HG02571 (cell line): Measurements from ENCODE around the gene CAMK1D.

Experiments used
- ATAC-seq: cut with Tn5 transposase; IDR thresholded peaks from one replicate; pipeline ENCODE4 v1.9.1; 2021; ENCODE audit warnings: mild to moderate bottlenecking, moderate library complexity; ENCODE audit not compliant: unreplicated experiment

The CAMK1D gene

DNA sequence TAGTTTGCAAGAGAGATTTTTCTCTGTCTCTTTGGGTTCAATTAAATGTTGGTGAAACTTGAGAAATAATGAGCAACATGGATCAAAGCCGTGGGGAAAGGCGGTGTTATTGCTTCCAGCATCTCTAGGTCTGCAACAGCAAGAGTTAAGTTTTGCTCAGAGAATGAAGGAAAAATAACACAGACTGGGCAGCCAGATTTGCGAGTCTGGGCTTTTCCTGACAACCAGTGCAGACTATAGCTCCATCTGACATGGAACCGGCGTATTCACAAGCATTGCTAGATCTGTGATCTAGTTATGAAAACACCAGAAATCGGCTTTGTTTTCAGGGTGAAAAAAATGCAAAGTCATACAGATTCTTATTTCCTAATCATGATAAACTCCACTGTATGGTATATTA is 110.4 kb downstream of the CAMK1D start:
- ATAC-seq: no peak

DNA sequence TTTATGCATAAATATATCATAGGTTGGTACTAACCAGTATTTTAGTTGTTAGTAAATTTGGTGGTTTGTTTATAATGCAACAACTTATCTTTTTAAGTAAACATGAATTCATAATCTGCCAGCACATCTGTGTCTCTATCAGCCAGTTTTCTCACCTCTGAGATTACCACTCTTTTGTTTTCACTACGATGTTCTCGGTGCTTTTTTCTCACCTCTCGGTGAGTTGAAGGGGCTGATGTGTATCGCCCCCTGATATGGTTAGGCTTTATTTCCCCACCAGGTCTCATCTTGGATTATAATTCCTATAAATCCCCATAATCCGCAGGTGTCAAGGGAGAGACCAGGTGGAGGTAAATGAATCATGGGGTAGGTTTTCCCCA is 114.1 kb downstream of the CAMK1D start:
- ATAC-seq: no peak

DNA sequence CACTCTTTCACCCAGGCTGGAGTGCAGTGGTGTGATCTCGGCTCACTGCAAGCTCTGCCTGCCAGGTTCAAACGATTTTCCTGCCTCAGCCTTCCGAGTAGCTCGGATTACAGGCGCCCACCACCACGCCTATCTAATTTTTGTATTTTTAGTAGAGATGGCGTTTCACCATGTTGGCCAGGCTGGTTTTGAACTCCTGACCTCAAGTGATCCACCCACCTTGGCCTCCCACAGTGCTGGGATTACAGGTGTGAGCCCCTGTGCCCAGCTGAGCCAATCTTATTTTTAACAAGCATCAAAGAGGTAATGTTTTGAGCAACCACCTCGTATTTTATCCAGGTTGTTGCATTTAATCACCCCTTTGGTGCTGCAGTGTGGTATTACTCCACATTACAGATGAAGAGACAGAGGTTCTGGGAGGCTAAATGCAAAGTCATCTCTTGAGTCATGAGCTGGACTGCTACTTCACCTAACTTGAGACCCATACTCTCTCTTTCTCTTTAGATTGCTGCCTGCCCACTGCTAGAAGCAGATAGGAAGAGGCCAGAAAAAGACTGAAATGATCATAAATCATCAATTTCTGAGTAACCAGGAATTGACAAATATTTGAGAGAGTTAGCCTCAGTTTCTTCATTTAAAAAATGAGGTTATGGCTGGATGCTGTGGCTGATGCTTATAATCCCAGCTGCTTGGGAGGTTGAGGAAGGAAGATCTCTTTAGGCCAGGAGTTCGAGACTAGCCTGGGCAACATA is 116.2 kb downstream of the CAMK1D start:
- no peak for ATAC-seq

DNA sequence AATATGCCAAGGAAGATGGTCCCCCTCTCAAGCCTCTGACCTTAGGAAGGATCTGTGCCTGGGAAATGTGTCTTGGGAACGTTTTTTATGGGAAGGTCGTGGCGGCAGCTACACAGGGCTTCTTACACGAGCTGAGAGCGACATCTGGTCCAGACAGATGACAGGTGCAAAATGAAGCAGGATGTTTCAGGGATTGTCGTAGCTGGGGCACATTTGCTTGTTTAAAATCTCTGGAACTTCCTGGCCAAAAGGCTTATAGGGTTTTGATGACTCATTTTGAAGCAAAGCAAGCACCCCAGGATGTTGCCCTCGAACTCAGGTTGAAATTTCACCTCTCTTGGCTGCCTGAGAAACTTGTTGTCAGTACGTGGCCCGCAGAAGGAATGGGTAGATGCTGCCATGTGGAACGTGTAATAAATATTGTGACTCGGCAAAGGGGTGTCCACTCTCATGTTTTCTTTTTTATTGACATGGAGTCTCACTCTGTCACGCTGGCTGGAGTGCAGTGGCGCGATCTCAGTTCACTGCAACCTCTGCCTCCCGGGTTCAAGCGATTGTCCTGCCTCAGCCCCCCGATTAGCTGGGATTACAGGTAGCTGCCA is 117.5 kb downstream of the CAMK1D start:
- no peak for ATAC-seq

DNA sequence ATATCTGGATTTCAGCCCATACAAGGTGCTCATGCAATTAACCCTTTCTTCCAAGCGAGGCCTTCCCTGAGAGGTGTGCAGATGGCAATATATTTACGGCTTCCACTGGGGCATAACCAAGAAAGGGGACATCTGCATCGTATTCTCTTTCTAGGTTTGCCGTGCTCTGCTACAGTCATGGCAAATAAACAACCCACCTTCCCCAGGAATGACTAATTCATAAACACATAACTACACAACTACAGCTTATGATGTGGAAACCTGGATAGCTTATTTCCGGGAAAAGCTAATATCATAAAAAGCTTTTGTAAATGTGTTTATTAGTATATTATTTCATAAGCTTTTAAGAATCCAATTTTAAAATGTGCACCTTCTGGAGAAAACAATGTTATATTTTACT is 120.0 kb downstream of the CAMK1D start:
- no peak for ATAC-seq

DNA sequence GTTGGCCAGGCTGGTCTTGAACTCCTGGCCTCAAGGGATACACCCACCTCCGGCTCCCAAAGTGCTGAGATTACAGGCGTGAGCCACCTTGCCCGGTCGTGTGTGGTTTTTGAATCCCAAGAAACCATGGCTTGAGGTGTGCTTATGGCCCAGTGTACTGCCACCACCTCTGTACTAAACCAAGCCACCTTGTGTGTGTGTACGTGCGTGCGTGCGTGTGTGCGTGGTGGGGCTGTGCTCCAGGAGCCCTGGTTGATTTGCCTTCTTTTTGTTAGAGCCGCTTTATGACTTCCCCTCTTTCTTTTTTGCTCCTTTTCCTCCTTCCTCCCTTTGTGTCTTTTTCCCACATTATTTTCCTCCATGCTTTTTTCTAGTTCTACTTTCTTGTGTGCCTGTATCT is 121.4 kb downstream of the CAMK1D start:
- no peak for ATAC-seq

DNA sequence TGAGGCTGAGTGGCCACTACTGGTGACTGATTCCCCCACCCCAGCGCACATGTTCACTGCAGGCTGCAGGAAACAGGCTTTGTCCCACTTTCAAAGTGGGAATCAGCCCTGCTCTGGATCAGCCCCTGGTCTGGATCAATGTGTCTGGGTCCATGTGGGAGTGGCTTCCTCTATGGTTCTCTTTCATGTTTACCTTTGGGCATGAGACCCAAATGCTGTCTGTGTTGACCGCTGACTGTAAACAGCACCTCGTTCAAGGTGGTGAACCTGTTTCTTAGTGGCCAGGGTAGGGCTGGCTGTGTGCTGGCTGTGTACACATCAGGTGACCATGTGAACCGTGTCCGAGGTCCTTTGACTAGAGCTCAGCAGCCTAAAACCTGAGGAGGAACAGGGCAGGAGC is 121.8 kb downstream of the CAMK1D start:
- no peak for ATAC-seq

DNA sequence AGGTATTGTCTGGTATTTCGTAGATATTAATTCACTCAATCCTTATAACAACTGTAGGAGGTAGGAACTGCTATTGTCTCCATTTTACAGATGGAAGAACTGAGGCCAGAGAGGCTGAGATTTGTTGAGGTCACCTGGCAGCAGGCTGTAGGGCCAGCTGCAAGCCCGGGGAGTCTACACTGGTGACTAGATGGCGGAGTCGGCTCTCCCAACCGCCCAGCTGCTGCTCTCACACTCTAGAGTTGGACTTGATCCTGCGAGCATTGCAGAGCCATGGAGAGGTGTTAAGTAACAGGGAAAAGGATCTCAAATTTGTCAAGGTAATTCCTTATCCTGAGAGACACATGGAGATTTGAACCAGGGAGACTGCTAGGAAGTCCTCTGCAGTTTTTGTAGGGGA is 124.1 kb downstream of the CAMK1D start:
- no peak for ATAC-seq

DNA sequence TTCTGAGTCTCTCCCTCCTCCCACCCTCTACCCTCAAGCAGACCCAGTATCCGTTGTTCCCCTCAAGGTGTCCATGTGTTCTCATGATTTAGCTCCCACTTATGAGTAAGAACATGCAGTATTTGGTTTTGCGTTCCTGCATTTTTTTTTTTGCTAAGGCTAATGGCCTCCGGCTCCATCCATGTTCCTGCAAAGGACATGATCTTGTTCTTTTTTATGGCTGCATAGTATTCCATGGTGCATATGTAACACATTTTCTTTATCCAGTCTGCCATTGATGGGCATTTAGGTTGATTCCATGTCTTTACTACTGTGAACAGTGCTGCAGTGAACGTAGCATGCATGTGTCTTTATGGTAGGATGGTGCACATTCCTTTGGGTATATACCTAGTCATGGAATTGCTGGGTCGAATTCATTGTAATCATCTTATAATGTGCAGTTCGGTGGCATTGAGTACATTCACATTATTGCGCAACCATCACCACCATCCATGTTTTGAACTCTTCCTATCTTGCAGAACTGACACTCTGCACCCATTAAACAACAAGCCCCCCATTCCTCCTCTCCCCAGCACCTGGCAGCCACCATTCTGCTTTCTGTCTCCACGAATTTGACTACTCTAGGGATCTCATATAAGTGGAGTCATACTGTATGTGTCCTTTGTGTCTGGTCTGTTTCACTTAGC is 125.5 kb downstream of the CAMK1D start:
- no peak for ATAC-seq

DNA sequence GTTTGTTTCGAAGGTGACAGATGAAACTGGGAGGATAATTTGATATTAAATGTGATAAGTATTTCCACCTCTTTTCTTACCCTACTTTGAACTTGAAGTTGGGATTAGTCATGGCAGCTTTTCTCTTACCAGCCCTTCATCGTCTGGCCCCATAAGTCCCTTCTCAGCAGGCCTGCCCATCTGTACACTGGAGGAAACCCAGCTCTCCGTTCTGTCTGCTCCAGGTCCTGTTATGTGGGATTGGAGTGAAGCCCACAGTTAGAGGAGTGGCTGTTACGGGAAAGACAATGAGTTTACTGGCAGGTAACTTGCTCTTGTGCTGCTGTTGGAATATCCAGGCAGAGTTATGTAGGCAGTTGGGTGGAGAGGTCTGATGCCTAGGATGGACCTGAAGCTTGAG is 127.3 kb downstream of the CAMK1D start:
- no peak for ATAC-seq

DNA sequence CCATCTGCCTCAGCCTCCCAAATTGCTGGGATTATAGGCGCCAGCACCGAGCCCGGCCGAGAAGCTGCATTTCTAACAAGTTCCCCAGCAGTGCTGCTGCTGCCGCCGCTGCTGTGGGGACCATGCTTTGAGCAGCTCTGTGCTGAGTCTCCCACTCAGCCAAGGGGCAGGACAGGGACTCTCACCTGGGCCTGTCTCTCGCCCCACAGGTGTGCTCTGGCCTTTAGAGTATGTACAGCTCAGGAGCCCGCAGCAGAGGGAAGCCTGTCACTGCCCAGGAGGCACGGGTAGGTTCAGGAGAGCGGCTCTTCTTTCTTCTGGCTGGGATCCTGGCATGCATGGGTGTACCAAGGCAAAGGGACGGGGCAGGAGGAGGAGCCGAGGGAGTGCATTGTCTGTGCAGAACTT is 130.1 kb downstream of the CAMK1D start:
- ATAC-seq: no peak

DNA sequence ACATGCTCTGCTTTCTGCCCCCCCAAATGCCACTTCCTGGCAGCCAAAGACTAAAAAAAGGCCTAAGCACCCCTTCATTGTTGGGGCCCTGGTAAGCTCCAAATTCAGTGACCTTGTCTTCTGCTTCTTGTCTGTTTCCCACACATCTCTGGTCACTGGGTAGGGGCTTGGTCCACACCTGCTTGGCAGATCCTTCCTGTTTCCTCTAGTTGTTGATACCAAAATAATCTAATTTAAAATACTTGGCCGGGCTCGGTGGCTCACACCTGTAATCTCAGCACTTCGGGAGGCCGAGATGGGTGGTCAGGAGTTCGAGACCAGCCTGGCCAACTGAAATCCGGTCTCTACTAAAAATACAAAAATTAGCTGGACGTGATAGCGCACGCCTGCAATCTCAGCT is 130.6 kb downstream of the CAMK1D start:
- ATAC-seq: no peak

DNA sequence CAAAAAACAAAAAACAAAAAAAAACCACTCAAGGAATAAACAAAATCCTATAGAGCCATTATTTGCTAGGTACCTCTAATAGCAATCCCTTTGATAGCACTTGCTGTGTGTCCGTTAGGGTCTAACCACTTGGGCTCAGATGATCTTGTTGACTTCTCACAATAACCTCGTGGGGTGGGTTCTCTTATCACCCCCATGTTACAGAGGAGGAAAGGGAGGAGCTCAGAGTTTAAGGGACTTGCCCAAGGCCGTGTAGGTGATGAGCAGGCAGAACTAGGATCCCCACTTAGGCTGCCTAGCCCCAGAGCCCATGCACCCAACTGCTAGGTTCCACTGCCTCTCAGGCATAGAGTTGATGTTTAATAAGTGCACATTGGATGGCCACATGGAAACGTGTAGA is 131.1 kb downstream of the CAMK1D start:
- ATAC-seq: no peak

DNA sequence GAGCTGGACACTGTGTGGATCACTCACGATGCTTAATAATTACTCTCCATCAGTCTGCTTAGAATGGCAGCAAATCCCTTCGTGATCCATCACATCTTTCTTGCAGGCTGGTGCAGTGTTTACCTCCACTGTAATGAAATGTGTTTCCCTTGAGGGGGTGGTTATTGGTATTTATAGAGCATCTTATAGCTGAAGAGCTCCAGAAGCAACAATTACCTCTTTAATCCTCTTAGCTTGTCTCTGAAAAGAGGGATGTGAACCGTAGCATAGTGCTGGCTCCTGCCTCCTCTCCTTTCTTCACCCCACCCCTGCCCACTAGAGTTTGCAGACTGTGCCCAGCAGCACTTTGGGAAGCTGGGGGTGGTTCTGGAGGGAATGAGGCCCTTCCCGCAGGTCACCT is 132.6 kb downstream of the CAMK1D start:
- ATAC-seq: no peak

DNA sequence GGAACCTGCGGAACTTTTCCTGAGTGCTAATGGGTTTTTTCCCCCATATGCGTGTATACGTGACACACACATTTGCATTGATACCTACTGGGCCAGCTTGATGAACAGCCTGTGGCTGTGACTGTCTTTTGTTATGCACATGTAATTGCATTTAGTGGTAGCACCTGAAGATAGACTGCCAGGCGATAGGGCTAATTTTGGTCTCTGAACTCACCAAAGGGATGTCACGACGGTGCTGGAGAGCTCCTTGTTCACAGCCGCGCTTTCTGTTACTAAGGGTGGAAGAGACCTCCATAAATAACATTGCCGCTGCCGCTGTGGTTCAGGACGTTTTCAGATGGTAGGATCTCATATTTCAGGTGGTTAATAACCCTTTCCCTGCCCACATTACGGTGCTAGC is 133.2 kb downstream of the CAMK1D start:
- no peak for ATAC-seq

DNA sequence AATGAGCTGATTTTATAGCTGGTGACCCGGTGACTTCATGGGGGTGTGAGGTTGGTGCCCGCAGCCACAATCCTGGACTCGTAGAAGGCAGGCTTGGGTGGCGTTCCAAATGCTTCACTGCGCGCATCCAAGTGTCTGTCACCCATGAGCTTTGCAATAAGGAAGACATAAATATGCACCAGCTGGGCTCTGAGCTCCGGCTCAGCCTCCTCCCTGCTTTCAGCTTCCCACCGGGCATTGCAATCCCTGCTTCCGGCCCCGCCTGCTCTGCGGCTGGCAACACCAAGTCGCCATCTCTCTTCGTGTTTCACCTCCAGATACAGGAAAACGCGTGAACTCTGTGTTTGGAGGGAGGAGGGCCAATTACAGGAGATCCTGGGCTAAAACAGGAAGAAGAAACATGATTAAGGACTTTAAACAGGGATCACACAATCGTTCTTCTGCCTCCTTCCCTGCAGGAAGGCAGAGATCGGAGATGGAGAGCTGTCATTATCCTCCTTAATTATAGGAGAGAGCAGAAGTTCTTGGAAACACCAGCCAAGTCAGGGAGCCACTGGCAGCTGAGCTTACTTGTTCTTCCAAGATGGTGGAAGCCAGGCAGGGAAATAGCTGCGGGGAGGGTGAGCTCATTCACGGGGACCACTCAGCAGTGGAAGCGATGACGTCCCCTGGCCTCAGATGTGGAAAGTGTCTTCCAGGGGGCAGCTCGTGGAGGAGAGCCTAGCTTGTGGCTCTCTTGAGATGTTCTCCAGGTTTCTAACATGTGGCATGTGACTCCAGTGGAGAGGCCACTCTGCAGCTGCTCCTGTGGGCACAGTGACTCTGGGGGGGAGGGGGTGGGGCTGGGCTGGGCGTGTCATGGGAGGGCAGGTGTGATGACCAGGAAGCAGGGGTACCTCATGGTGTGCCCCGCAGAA is 134.9 kb downstream of the CAMK1D start:
- peak; percentile 35 for ATAC-seq

DNA sequence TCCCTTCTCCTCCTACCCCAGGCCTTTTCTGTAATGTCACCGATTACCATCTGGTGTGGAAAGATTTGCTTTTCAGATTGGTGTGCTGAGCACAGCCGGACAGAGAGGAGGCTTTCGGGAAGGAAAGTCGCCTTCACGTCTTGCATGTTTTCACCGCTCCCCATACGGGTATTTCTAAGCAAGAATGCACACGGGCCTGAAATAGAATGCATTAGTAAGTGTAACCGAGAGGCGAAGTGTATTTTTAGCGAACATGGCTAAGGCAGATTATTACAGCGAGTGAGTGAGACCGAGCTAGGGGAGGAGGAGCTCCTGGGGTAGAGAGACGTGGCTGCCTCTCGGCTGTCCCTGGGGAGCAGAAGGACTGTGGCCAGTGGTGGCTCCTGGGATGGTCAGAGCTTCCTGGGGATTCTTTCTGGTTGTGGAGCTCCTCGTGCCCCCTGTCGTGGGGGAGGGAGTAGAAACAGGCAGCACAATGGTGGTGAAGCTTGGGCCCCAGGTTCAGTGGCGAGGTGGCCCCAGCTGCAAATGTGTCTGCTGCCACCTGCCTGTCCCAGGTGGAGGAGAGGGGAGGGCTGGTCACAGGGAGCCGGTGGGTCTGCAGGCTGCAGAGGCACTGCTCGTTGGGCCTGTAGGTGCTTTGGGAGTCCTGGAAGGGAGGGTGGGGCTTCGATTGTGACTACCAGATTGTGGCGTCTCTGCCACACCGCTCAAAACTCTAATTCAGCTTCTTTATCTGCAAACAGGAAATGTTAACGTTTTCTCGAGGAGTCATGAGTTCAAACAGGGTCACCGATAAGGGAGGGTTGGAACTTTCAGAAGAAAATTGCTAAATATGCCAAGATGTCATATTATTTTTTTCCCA is 135.8 kb downstream of the CAMK1D start:
- ATAC-seq: peak; percentile 87

DNA sequence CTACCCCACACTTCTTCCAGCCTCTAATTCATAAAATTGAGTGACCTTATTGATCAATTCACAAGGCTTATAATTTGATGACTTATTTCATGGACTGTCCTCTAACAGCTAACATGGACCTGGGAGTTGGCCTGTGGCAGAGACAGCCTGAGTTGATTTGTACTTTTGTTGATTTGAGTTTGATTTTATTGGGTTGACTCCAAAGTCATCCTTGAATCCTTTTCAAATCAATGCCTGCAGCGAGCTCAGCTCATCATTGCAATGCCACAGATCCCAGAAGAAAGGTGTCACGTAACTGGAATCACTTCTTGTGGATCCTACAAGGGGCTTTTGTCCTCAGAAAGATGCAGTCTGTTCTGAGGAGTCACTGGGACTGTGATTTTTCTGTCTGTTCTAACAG is 138.0 kb downstream of the CAMK1D start:
- no peak for ATAC-seq

DNA sequence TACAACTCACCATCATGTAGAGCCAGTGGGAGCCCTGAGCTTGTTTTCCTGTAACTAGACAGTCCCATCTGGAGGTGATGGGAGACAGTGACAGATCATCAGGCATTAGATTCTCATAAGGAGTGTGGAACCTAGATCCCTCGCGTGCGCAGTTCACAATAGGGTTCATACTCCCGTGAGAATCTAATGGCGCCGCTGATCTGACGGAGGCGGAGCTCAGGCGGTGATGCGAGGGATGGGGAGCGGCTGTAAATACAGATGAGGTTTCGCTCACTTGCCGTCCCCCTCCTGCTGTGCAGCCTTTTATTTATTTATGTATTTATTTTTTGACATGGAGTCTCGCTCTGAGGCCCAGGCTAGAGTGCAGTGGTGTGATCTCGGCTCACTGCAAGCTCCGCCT is 139.3 kb downstream of the CAMK1D start:
- no peak for ATAC-seq

DNA sequence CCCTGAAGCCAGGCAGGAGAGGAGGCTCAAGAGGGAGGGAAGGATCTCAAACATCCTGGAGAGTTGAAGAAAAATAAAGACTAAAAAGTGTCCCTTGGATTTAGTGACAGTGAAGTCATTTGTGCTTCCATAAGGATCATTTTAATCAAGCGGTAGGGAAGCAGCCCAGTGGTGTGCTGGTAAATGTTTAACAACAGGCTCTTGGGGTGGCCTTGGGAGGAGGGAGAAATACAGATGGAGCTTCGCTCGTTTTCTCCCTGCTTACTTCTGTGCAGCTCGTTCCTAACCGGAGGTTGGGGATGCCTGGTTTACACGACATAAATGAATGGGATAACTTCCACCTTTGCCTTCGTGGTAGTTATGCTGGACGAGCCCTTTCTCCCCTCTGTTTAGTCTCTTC is 140.0 kb downstream of the CAMK1D start:
- ATAC-seq: no peak
